ENCODE data around the gene SERPINB1.
"Not testable (repeated sequence)": the region's sequence is repeated elsewhere in the genome, so short reads cannot be mapped to it uniquely, and the experiment has no call there.

Gene SERPINB1

GRCh38 chr6:2841264-2842138, at the start of gene SERPINB1:
SERPINB1 (minus strand) TSS chr6:2841863; CDS start chr6:2840586, 1,277 bp downstream.
- DNase-seq (peak; percentile 88), ATAC-seq (replicated peaks) (peak; percentile 89 to 92)
- Mint-ChIP-seq H3K27me3 (no peaks in the 10 kb centered on the region), H3K4me1 (peaks cover 31 to 65% of the 10 kb centered on the region in 2 donors), H3K27ac (peak within 1 kb of the TSS; percentile 91), H3K36me3 (peaks cover 13 to 22% of the 10 kb centered on the region in 2 donors), H3K4me3 (peak within 1 kb of the TSS; percentile 89 to 94), H3K9me3 (no peaks in the 10 kb centered on the region)

- ATAC-seq (replicated peaks): peak in 1 of 2 donors; percentile 24
- H3K27ac Mint-ChIP-seq: peak overlapping the region; percentile 92
These were observed 49.5 kb upstream of the SERPINB1 start for GRCh38 chr6:2890976-2891767.

GRCh38 chr6:2885967-2886735, 44.5 kb upstream of the SERPINB1 start:
- H3K4me3 Mint-ChIP-seq: peak overlapping the region; percentile 22 to 38
- DNase-seq (no peak), ATAC-seq (replicated peaks) (peak; percentile 63 to 72)
- H3K36me3 Mint-ChIP-seq: peaks cover 60 to 70% of the 10 kb centered on the region in 2 donors
- H3K4me1 Mint-ChIP-seq: peaks cover 44 to 75% of the 10 kb centered on the region in 2 donors
- no peaks in the 10 kb centered on the region for H3K27me3 Mint-ChIP-seq
- peak overlapping the region; percentile 53 for H3K27ac Mint-ChIP-seq
- peaks cover 12 to 15% of the 10 kb centered on the region in 2 donors for H3K9me3 Mint-ChIP-seq

More at GRCh38 chr6:2890976-2891767, 49.5 kb upstream of the SERPINB1 start:
- H3K4me1 Mint-ChIP-seq: peaks cover 49 to 70% of the 10 kb centered on the region in 2 donors
- H3K27me3 Mint-ChIP-seq: no peaks in the 10 kb centered on the region
- peak overlapping the region; percentile 48 to 53 for H3K4me3 Mint-ChIP-seq
- peaks cover 2 to 4% of the 10 kb centered on the region in 2 donors for H3K9me3 Mint-ChIP-seq
- peaks cover 74 to 85% of the 10 kb centered on the region in 2 donors for H3K36me3 Mint-ChIP-seq
- no peak for DNase-seq

- H3K9me3 Mint-ChIP-seq: peaks cover 12 to 15% of the 10 kb centered on the region in 2 donors
- H3K27me3 Mint-ChIP-seq: no peaks in the 10 kb centered on the region
- DNase-seq: no peak
- peaks cover 42 to 75% of the 10 kb centered on the region in 2 donors for H3K4me1 Mint-ChIP-seq
- H3K27ac Mint-ChIP-seq: no peak overlapping the region
- no peak for ATAC-seq (replicated peaks)
- peaks cover 47 to 57% of the 10 kb centered on the region in 2 donors for H3K36me3 Mint-ChIP-seq
- no peak overlapping the region for H3K4me3 Mint-ChIP-seq
These were observed 43.1 kb upstream of the SERPINB1 start for GRCh38 chr6:2884804-2885203.

- Mint-ChIP-seq H3K27ac (no peak overlapping the region), H3K4me3 (no peak overlapping the region), H3K9me3 (peaks cover 12 to 15% of the 10 kb centered on the region in 2 donors), H3K36me3 (peaks cover 39 to 52% of the 10 kb centered on the region in 2 donors), H3K27me3 (no peaks in the 10 kb centered on the region), H3K4me1 (peaks cover 48 to 79% of the 10 kb centered on the region in 2 donors)
- DNase-seq: no peak
- peak; percentile 39 to 40 for ATAC-seq (replicated peaks)
These were observed 42.0 kb upstream of the SERPINB1 start for GRCh38 chr6:2883673-2884072.

- Mint-ChIP-seq H3K36me3 (peaks cover 27 to 33% of the 10 kb centered on the region in 2 donors), H3K9me3 (peaks cover 11 to 13% of the 10 kb centered on the region in 2 donors), H3K27ac (peak overlapping the region; percentile 77), H3K27me3 (no peaks in the 10 kb centered on the region), H3K4me1 (peaks cover 61 to 95% of the 10 kb centered on the region in 2 donors), H3K4me3 (peak overlapping the region; percentile 20 to 64)
- no peak for DNase-seq
- peak; percentile 40 to 44 for ATAC-seq (replicated peaks)
These were observed 39.8 kb upstream of the SERPINB1 start for GRCh38 chr6:2881423-2881822.

- DNase-seq; ATAC-seq (replicated peaks); H3K27me3 Mint-ChIP-seq; H3K9me3 Mint-ChIP-seq: not testable (repeated sequence)
- H3K4me1 Mint-ChIP-seq: peaks cover 55 to 87% of the 10 kb centered on the region in 2 donors
- peak overlapping the region; percentile 3 for H3K27ac Mint-ChIP-seq
- H3K36me3 Mint-ChIP-seq: peaks cover 18 to 22% of the 10 kb centered on the region in 2 donors
- peak overlapping the region; percentile 20 to 43 for H3K4me3 Mint-ChIP-seq
These were observed 38.5 kb upstream of the SERPINB1 start for GRCh38 chr6:2880156-2880555.

- ATAC-seq (replicated peaks) (no peak), DNase-seq (no peak)
- no peaks in the 10 kb centered on the region for H3K27me3 Mint-ChIP-seq
- H3K27ac Mint-ChIP-seq: peak overlapping the region; percentile 89
- H3K9me3 Mint-ChIP-seq: peaks cover 4 to 7% of the 10 kb centered on the region in 2 donors
- H3K36me3 Mint-ChIP-seq: peaks cover 9 to 21% of the 10 kb centered on the region in 2 donors
- H3K4me1 Mint-ChIP-seq: peaks cover 59 to 90% of the 10 kb centered on the region in 2 donors
- peak overlapping the region; percentile 44 to 61 for H3K4me3 Mint-ChIP-seq
These were observed 36.3 kb upstream of the SERPINB1 start for GRCh38 chr6:2877960-2878359.

- peaks cover 66 to 92% of the 10 kb centered on the region in 2 donors for H3K4me1 Mint-ChIP-seq
- peaks cover 14 to 25% of the 10 kb centered on the region in 2 donors for H3K36me3 Mint-ChIP-seq
- ATAC-seq (replicated peaks) (no peak), DNase-seq (no peak)
- peak overlapping the region; percentile 99 for H3K27ac Mint-ChIP-seq
- peaks cover 4 to 14% of the 10 kb centered on the region in 2 donors for H3K9me3 Mint-ChIP-seq
- H3K4me3 Mint-ChIP-seq: peak overlapping the region; percentile 83 to 86
- no peaks in the 10 kb centered on the region for H3K27me3 Mint-ChIP-seq
These were observed 35.6 kb upstream of the SERPINB1 start for GRCh38 chr6:2877057-2877882.

- H3K36me3 Mint-ChIP-seq: peaks cover 10 to 23% of the 10 kb centered on the region in 2 donors
- peaks cover 65 to 89% of the 10 kb centered on the region in 2 donors for H3K4me1 Mint-ChIP-seq
- ATAC-seq (replicated peaks) (peak; percentile 53 to 64), DNase-seq (peak; percentile 35)
- no peaks in the 10 kb centered on the region for H3K27me3 Mint-ChIP-seq
- H3K4me3 Mint-ChIP-seq: peak overlapping the region; percentile 83 to 86
- H3K27ac Mint-ChIP-seq: peak overlapping the region; percentile 99
- H3K9me3 Mint-ChIP-seq: peaks cover 0 to 10% of the 10 kb centered on the region in 2 donors
These were observed 34.8 kb upstream of the SERPINB1 start for GRCh38 chr6:2876210-2877056.

GRCh38 chr6:2875359-2876191, 33.9 kb upstream of the SERPINB1 start:
- Mint-ChIP-seq H3K4me1 (peaks cover 59 to 80% of the 10 kb centered on the region in 2 donors), H3K27me3 (no peaks in the 10 kb centered on the region), H3K36me3 (peaks cover 9 to 22% of the 10 kb centered on the region in 2 donors), H3K27ac (peak overlapping the region; percentile 96), H3K9me3 (peaks cover 0 to 10% of the 10 kb centered on the region in 2 donors), H3K4me3 (peak overlapping the region; percentile 85 to 93)
- DNase-seq (peak; percentile 52), ATAC-seq (replicated peaks) (peak; percentile 52 to 63)
